Measurements from ENCODE around the gene DAZAP2. TPM values are rescaled to one million over a fixed set of nuclear protein-coding genes. Genes with fewer than 3 reads are reported as not detected.
"Not testable (repeated sequence)": the region's sequence is repeated elsewhere in the genome, so short reads cannot be mapped to it uniquely, and the experiment has no call there.

DAZAP2 gene
- total and polyA plus RNA-seq, 2 of the 13 experiments (the other 11 are each of a cell fraction or from before 2014, with no cell fraction given), result 64.5 to 222 TPM

DNA sequence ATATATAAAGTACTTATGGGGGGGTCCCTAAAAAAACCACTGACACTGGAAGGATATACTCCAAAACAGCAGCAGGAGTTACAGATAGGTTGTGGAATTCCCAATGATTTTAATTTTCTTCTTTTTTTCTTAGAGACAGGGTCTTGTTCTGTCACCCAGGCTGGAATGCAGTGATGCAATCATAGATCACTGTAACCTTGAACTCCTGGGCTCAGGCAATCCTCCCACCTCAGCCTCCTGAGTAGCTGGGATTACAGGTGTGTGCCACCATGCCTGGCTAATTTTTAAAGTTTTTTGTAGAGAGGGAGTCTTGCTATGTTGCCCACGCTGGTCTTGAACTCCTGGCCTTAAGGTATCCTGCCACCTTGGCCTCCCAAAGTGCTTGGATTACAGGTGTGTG, 21.0 kb downstream of the DAZAP2 start:
- H3K79me2 ChIP-seq (ENCODE audit: insufficient read depth, low read length); H4K20me1 ChIP-seq (ENCODE audit: insufficient read depth, low read length); H3K4me2 ChIP-seq (ENCODE audit: low read depth, low read length); H3K4me3 ChIP-seq (replicated peaks in 1 of 3; ENCODE audit: insufficient read depth in 1 of 3, low read depth in 2 of 3, low read length in 3 of 3); H2AFZ ChIP-seq (ENCODE audit: low read length); H3K9me3 ChIP-seq (ENCODE audit: low read length); BruUV-seq (replicated peaks); H3K9ac ChIP-seq (ENCODE audit: insufficient read depth, low read depth, low read length); CTCF ChIA-PET (ENCODE audit: low intra/inter-chr PET ratio, low total read pairs); in situ Hi-C loops (cut with HindIII; ENCODE audit: extremely low pct_ligation_motif_present, low pct_unique_long_range_greater_than_20kb); H3K4me1 ChIP-seq (ENCODE audit: insufficient read depth, low read length); ATAC-seq; H3K27ac ChIP-seq (ENCODE audit: extremely low read length, insufficient read depth, low read length); DNase-seq (ENCODE audit: low spot score); H3K27me3 ChIP-seq (ENCODE audit: control insufficient read depth in 1 of 2, insufficient read depth in 2 of 2, low read length in 2 of 2); POLR2A ChIA-PET; H3K36me3 ChIP-seq (replicated peaks in 1 of 2; ENCODE audit: control insufficient read depth in 1 of 2, insufficient read depth in 2 of 2, low read length in 2 of 2); intact Hi-C loops (cut with micrococcal nuclease; ENCODE audit: unreplicated experiment): not testable (repeated sequence)
- peak; percentile 32 for FAIRE-seq
- 88% methylated on average over 1 of the region's 1 CpG for WGBS (ENCODE audit: low lambda C conversion rate)
- TF ChIP-seq, protein P1, sequence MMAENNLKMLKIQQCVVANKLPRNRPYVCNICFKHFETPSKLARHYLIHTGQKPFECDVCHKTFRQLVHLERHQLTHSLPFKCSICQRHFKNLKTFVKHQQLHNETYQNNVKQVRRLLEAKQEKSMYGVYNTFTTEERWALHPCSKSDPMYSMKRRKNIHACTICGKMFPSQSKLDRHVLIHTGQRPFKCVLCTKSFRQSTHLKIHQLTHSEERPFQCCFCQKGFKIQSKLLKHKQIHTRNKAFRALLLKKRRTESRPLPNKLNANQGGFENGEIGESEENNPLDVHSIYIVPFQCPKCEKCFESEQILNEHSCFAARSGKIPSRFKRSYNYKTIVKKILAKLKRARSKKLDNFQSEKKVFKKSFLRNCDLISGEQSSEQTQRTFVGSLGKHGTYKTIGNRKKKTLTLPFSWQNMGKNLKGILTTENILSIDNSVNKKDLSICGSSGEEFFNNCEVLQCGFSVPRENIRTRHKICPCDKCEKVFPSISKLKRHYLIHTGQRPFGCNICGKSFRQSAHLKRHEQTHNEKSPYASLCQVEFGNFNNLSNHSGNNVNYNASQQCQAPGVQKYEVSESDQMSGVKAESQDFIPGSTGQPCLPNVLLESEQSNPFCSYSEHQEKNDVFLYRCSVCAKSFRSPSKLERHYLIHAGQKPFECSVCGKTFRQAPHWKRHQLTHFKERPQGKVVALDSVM (CRISPR knock-in tag; IDR thresholded peaks at IDR 0.05), result peak; percentile 23; the same call in 1 of the 2 replicates
- TF ChIP-seq, protein P2, sequence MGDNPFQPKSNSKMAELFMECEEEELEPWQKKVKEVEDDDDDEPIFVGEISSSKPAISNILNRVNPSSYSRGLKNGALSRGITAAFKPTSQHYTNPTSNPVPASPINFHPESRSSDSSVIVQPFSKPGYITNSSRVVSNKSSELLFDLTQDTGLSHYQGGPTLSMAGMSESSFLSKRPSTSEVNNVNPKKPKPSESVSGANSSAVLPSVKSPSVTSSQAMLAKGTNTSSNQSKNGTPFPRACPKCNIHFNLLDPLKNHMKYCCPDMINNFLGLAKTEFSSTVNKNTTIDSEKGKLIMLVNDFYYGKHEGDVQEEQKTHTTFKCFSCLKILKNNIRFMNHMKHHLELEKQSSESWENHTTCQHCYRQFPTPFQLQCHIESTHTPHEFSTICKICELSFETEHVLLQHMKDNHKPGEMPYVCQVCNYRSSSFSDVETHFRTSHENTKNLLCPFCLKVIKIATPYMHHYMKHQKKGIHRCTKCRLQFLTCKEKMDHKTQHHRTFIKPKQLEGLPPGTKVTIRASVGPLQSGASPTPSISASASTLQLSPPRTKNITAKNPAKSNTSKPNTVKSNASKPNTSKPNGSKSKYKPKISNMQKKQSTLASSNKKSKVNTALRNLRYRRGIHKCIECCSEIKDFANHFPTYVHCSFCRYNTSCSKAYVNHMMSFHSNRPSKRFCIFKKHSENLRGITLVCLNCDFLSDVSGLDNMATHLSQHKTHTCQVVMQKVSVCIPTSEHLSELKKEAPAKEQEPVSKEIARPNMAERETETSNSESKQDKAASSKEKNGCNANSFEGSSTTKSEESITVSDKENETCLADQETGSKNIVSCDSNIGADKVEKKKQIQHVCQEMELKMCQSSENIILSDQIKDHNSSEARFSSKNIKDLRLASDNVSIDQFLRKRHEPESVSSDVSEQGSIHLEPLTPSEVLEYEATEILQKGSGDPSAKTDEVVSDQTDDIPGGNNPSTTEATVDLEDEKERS (CRISPR knock-in tag; IDR thresholded peaks at IDR 0.05), result 0 out of 2 replicates have a peak, but pooled peaks have one; percentile 39
- TF ChIP-seq ZNF460 (CRISPR knock-in tag; IDR thresholded peaks at IDR 0.05; ENCODE audit: borderline replicate concordance) (peak; percentile 93), HNF4A (CRISPR knock-in tag; IDR thresholded peaks at IDR 0.05) (peak; percentile 23; the same call in 1 of the 2 replicates), KDM1A (CRISPR knock-in tag; IDR thresholded peaks at IDR 0.05) (peak; percentile 38; the same call in 1 of the 2 replicates), TEAD3 (CRISPR knock-in tag; optimal IDR thresholded peaks at IDR 0.05; ENCODE audit: borderline replicate concordance) (peak; percentile 80), RARA (CRISPR knock-in tag; IDR thresholded peaks at IDR 0.05) (0 out of 2 replicates have a peak, but pooled peaks have one; percentile 35), CEBPB (IDR thresholded peaks at IDR 0.05; ENCODE audit: borderline replicate concordance, low read depth, low read length) (0 out of 2 replicates have a peak, but pooled peaks have one; percentile 12), CEBPG (CRISPR knock-in tag; IDR thresholded peaks at IDR 0.05) (peak; percentile 78)
- TF ChIP-seq, protein P3, sequence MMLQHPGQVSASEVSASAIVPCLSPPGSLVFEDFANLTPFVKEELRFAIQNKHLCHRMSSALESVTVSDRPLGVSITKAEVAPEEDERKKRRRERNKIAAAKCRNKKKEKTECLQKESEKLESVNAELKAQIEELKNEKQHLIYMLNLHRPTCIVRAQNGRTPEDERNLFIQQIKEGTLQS (CRISPR knock-in tag; IDR thresholded peaks at IDR 0.05), result 0 out of 2 replicates have a peak, but pooled peaks have one; percentile 45

Data from HepG2 (cell line).